Activated T-cell treated with anti-CD3 and anti-CD28 coated beads, Interleukin-2, amount 50 U/mL, for 1 hour (primary cell): ENCODE data around the gene EIF4B.
A peak's percentile ranks its signal among the peaks of the same experiment; 100 is the strongest.
"Not testable (repeated sequence)": the region's sequence is repeated elsewhere in the genome, so short reads cannot be mapped to it uniquely, and the experiment has no call there.

Experiments used
- DNase-seq: peaks from one replicate; pipeline ENCODE4 v3.0.0-alpha.2; 2020

Gene EIF4B

GRCh38 chr12:52993558-52993869 lies 12.7 kb upstream of the EIF4B start:
- DNase-seq = no peak

GRCh38 chr12:53004178-53004577 lies 2.1 kb upstream of the EIF4B start:
- no peak for DNase-seq

GRCh38 chr12:53004582-53004981 lies 1.7 kb upstream of the EIF4B start:
- DNase-seq = no peak

DNA sequence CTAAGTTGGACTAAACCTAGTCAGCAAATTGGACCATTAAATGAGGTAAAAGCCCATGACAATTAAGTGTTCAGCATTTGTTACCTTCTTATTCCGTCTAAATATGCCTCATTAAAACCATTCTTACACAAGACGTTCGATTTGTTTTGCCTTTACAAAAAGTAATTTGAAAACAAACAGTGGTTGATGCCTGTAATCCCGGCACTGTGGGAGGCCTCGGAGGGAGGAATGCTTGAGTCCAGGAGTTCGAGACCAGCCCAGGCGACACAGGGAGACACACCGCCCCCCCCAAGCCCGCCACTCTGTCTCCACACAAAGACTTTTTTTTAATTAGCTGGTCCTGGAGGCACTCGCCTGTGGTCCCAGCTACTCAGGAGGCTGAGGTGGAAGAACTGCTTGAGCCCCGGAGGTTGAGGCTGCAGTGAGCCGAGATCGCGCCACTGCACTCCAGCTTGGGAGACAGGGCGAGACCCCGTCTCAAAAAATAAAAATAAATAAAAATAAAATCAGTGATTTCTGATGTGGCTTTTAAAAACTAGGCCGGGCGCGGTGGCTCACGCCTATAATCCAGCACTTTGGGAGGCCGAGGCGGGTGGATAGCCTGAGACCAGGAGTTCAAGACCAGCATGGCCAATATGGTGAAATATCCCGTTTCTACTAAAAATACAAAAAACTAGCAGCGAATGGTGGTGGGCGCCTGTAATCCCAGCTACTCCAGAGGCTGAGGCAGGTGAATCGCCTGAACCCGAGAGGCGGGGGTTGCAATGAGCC lies 856 bp upstream of the EIF4B start:
- DNase-seq = peak; percentile 24

- peak; percentile 77 for DNase-seq
Measured at GRCh38 chr12:53006810-53007309, 604 bp downstream of the EIF4B start.

GRCh38 chr12:53007343-53007742 lies 1.1 kb downstream of the EIF4B start:
- no peak for DNase-seq

- not testable (repeated sequence) for DNase-seq
Measured at GRCh38 chr12:53008760-53009159, 2.5 kb downstream of the EIF4B start.

DNA sequence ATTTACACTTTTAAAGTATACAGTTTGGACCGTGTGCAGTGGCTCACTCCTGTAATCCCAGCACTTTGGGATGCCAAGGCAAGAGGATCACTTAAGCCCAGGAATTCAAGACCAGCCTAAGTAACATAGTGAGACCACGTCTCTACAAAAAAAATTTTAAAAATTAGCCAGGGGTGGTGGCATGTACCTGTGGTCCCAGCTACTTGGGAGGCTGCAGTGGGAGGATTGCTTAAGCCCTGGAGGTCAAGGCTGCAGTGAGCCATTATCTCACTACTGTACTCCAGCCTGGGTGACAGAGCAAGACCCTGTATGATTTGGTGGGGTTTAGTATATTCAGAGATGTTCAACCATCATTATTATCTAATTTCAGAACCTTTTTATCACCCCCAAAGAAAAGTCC lies 4.7 kb downstream of the EIF4B start:
- no peak for DNase-seq

GRCh38 chr12:53011889-53012288 lies 5.6 kb downstream of the EIF4B start:
- DNase-seq = no peak

DNA sequence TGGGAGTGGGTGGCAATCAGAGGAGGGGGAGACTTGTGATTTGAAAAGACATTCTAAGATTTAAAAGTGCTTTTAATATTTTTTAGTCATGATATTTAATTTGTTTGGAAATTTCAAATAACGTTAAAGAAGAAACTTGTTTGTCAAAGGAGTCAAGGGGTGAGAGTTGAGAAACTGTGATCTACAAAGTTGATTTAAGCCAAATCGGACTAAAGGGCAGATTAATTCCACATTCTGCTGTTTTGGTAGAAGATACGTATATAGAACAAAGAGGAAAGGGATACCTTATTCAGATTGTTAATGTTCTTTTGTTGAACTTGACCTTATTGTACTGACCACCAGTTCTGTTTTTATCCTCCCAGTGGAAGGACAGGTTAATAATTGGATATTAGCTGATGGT lies 6.7 kb downstream of the EIF4B start:
- no peak for DNase-seq

- DNase-seq = no peak
Measured at GRCh38 chr12:53014709-53015108, 8.5 kb downstream of the EIF4B start.

GRCh38 chr12:53025250-53025649 lies 19.0 kb downstream of the EIF4B start:
- no peak for DNase-seq

DNA sequence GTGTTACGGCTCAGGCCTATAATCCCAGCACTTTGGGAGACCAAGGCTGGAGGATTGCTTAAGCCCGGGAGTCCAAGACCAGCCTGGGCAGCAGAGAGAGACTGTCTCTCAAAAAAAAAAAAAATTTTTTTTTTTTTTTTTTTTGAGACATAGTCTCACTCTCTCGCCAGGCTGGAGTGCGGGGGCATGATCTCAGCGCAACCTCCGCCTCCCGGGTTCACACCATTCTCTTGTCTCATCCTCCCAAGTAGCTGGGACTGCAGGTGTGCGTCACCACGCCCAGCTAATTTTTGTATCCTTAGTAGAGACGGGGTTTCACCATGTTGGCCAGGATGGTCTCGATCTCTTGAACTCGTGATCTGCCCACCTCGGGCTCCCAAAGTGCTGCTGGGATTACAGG lies 20.8 kb downstream of the EIF4B start:
- not testable (repeated sequence) for DNase-seq

- DNase-seq = no peak
Measured at GRCh38 chr12:53031616-53032015, 25.4 kb downstream of the EIF4B start.

DNA sequence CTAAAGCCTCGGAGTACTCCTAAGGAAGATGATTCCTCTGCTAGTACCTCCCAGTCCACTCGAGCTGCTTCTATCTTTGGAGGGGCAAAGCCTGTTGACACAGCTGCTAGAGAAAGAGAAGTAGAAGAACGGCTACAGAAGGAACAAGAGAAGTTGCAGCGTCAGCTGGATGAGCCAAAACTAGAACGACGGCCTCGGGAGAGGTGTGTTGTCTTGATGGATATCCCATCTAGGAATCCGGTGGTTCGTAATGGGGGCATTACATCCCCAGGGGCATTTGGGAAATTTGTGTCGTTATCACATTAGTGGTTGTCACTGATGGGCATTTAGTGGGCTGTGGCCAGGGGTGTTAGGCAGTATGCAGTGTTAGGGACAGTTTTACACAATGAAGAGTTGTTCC lies 27.6 kb downstream of the EIF4B start:
- DNase-seq = not testable (repeated sequence)

DNA sequence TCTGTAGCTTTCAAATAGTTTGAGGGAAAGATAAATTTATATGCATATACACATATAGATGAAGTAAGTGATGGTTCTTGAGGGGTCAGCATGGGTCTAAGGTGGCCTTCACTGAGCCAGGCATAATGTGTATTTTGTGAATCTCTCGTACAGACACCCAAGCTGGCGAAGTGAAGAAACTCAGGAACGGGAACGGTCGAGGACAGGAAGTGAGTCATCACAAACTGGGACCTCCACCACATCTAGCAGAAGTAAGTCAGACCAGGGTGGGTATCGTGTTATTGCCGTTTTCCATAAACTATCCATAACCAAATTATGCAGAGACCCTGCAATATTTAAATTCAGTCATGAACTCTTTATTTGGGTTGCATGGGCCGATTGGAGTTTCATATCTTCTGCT lies 28.2 kb downstream of the EIF4B start:
- no peak for DNase-seq

DNA sequence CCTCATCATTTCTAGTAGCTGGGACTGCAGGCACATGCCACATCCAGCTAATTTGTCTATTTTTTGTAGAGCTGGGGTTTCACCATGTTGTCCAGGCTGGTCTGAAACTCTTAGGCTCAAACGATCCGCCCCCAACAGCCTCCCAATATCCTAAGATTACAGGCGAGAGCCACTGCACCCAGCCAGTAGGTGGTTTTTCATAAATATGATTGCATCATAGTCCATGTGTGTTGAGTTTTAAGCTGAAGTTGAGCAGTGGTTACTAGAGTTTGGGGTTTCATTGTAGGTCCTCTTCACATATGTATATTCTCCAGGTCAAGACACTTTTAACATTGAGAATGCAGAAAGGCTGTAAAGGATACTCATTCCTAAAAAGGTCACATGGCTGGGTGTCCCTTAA lies 30.5 kb downstream of the EIF4B start:
- DNase-seq = no peak

DNA sequence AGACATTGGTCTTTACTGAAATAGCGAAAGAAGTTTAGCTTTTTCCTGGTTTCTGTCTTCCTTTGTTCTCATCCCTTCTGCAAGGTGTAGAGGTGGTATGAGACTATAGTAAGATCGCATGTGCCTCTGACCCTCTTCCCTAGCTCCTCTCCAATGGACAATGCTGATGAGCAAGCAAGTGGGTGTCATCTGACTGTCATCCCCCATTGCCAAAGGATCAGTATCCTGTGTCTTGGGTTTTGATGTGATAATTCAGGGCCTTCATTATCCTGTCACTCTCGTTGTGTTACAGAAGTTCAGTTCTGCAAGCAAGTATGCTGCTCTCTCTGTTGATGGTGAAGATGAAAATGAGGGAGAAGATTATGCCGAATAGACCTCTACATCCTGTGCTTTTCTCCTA lies 33.6 kb downstream of the EIF4B start:
- DNase-seq = no peak

DNA sequence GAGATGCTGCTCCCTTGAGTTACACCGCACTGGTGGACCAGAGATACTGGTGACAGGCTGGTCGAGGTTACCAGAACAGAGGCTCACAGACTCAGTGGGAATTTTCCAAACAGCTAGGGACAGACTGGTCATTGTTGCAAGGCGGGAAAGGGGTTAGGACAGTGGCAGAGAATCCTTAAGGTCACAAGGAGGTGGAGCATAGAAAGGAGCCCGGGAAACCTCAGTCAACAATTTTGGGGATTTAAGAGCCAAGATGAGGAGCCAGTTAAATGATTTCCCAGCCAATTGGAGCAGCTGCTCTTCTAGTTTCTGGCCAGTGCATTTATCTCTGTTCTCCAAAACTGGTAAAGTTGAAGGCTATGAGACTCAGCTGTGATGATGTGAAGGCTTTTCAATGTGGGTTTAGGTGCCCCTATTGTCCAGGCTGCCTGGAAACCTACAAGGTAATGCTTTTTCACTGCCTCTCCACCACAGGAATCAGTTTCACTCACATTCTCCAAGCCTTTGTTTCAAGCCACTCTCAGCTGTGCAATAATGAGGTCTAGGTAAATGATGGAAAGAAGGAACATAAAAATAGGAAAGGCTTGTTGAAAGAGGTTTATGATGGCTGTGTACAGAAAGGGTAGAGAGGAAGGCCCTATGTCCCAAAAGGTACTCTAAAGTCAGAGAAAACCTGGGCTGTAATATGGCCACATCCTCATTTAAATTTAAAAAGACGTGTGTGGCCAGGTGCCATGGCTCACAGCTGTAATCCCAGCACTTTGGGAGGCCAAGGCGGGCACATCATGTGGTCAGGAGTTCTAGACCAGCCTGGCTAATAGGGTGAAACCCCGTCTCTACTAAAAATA lies 36.6 kb downstream of the EIF4B start:
- no peak for DNase-seq

- DNase-seq = no peak
Measured at GRCh38 chr12:53044052-53044581, 37.9 kb downstream of the EIF4B start.

- no peak for DNase-seq
Measured at GRCh38 chr12:53044896-53045695, 38.8 kb downstream of the EIF4B start.

DNA sequence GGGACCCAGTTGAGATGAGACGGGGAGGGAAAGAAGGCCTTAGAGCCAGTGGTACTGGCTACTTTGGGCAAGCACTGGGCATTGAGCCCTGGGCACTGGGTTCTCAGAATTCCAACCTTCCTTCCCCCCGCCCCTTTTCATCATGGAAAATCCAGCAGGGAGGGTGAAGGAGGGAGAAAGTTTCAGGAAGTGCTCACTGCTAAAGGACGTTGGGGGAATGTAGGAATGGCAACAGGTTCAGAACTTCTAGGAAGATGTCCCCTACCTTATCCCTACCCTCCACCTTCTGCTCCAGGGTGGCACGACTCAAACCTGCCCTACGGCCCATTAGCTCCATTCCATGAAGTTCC lies 39.4 kb downstream of the EIF4B start:
- no peak for DNase-seq

DNA sequence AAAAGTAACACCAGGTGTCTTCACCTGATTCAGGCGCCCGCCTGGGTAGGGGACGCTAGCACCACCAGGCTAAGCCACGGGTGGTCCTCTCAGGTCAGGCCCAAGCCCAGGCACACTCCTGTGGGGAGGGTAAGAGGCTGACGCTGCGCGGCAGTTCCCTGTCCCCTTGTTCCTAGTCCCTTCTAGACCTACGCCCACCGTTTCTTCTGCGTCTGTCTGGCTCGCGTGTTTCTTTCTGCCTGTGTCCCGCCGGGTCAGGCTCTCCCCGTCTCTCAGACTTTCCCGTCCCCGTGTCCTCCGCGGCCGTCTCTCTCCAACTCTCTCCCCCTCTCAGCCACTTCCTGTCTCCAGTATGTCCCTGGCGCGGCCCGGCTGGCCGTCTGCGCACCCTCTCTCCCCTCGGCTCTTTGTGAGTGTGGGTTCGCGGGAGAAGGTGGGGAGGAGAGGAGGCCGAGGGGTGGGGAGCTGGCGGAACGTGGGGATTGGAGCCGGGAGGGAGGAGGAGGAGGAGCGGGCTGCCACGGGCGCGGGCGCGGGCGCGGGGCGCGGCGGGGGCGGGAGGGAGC lies 40.5 kb downstream of the EIF4B start:
- DNase-seq = no peak
